IPS-11a (cell line): Measurements from ENCODE around the gene EMX1.
A peak's percentile ranks its signal among the peaks of the same experiment; 100 is the strongest.
"Not testable (repeated sequence)": the region's sequence is repeated elsewhere in the genome, so short reads cannot be mapped to it uniquely, and the experiment has no call there.

Source experiments
- H3K4me3 ChIP-seq: one replicate; pipeline ENCODE4 v1.5.1; 2013; ENCODE audit warnings: low read depth, low read length, control low read depth

Gene EMX1

GRCh38 chr2:72900191-72900825 lies 17.0 kb upstream of the EMX1 start:
- H3K4me3 ChIP-seq, result no peak overlapping the region

DNA sequence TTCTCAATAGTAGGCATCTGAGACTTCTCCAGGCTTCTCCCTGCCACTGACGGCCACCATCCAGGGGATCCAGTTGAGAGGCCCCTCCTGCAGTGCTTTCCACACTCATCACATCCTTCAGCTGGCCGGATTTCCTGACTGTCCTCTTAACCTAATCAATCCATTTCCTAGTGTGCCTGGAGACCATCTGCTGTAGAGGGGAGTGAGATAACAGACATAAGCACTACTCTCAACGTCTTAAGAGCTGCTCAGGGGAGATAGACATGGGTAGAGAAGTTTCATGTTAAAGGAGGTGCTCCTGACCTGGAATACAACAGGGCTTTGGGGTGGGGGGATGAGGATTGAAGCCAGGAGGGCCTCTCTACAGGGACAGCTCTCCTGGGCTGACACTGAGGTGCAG lies 15.9 kb upstream of the EMX1 start:
- H3K4me3 ChIP-seq, result no peak overlapping the region

DNA sequence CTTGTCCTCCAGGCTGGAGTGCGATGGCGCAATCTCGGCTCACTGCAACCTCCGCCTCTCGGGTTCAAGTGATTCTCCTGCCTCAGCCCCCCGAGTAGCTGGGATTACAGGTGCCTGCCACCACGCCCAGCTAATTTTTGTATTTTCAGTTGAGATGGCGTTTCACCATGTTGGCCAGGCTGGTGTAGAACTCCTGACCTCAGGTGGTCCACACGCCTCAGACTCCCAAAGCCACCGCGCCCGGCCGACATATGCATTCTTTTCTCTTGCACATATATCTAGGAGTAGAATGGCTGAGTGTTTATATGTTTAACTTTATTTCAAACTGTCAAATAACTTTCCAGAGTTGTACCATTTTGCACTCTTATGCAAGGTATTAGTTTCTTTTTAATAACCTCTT lies 9.9 kb upstream of the EMX1 start:
- not testable (repeated sequence) for H3K4me3 ChIP-seq

GRCh38 chr2:72908741-72909140 lies 8.6 kb upstream of the EMX1 start:
- H3K4me3 ChIP-seq, result no peak overlapping the region

GRCh38 chr2:72911256-72911655 lies 6.1 kb upstream of the EMX1 start:
- no peak overlapping the region for H3K4me3 ChIP-seq

- H3K4me3 ChIP-seq, result no peak overlapping the region
Observed at GRCh38 chr2:72913486-72914205, 3.7 kb upstream of the EMX1 start.

GRCh38 chr2:72914206-72914559 lies 3.1 kb upstream of the EMX1 start:
- no peak overlapping the region for H3K4me3 ChIP-seq

- H3K4me3 ChIP-seq, result no peak overlapping the region
Observed at GRCh38 chr2:72914589-72915319, 2.6 kb upstream of the EMX1 start.

GRCh38 chr2:72915320-72915906 lies 1.9 kb upstream of the EMX1 start:
- H3K4me3 ChIP-seq, result peak overlapping the region; percentile 17

- H3K4me3 ChIP-seq, result peak overlapping the region; percentile 38
Observed at GRCh38 chr2:72915907-72916742, 1.2 kb upstream of the EMX1 start.

- peak overlapping the region; percentile 38 for H3K4me3 ChIP-seq
Observed at GRCh38 chr2:72916743-72917137, 579 bp upstream of the EMX1 start.

DNA sequence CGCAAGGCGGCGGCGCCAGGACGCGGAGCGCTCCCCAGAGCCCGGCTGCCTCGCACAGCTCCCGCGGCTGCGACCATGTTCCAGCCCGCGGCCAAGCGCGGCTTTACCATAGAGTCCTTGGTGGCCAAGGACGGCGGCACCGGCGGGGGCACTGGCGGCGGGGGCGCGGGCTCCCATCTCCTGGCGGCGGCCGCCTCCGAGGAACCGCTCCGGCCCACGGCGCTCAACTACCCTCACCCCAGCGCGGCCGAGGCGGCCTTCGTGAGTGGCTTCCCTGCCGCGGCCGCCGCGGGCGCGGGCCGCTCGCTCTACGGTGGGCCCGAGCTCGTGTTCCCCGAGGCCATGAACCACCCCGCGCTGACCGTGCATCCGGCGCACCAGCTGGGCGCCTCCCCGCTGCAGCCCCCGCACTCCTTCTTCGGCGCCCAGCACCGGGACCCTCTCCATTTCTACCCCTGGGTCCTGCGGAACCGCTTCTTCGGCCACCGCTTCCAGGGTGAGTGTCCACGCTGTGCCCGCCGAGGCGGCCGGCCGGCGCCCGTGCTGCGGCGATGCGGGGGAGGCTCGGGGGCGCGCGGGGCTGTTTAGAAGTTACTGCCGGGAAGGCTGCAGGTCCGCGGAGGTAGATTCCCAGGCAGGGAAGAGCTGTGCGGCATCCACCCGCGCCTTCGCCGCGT lies 696 bp downstream of the EMX1 start:
- peak overlapping the region; percentile 13 for H3K4me3 ChIP-seq

- H3K4me3 ChIP-seq, result peak overlapping the region; percentile 35
Observed at GRCh38 chr2:72919414-72920317, 2.3 kb downstream of the EMX1 start.

DNA sequence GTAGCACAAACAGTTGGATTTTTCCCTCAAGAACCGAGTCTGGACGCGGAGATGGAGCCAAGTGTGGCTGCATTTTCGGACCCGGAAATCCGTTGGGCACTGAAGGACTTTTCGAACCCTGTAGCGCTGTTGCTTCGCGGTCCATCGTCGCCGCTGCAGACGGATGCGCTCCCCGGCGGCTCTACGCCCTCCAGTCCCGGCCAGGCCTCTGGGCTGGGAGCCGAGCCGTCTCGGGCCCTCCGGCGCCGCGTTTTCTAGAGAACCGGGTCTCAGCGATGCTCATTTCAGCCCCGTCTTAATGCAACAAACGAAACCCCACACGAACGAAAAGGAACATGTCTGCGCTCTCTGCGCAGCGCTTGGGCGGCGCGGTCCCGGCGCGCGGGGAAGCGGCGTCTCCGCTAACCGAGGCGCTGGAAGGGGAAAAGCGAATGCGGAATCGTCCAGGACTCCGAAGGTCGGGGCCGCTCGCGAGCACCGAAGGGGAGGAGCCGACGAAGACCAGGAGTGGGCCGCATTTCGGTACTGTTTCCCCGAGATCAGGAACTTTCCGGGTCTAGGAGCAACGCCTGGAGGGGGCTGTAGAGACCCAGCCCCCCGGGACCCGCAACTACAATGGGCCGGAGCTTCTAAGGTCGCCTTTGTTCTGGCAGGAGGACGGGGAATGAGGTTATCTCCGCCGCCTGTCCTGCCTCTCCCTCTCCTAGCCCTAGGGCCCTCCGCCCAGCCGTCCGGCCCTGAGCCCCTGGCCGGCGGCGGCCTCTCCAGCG lies 3.2 kb downstream of the EMX1 start:
- H3K4me3 ChIP-seq, result peak overlapping the region; percentile 35

DNA sequence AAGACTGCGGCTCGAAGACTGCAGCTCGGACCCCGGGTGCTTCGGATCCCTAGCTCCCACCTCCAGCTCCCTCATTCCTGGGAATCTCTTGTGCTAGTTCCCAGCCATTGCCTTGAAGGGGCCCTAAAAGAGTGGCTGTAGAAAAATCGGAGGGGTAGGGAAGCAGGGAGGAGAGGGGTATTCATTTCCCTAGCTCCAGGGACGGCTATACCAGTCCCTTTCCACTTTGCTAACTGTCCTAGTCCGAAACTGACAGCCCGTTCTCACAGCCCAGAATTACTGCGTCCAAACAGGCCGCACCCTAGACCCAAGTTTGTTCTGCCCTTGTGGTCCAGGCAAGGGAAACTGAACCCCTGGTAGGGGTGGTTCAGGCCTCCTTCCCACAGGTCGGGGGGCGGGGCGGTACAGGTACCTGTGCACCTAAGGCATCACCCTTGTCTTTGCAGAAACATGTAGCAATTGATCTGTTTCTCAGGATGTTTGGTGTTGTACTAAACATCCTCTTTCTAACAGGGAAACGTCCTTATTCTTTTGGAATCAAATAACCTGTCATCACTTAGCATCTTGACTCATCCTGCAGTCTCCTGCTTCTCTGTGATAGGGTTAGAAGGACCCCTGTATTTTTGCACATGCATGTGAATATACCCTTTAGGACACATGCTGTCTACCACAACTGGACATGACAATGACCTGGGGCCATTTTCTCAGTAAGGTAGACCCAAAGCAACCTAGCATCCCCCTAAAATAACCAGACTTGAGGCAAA lies 4.0 kb downstream of the EMX1 start:
- H3K4me3 ChIP-seq, result peak overlapping the region; percentile 35

DNA sequence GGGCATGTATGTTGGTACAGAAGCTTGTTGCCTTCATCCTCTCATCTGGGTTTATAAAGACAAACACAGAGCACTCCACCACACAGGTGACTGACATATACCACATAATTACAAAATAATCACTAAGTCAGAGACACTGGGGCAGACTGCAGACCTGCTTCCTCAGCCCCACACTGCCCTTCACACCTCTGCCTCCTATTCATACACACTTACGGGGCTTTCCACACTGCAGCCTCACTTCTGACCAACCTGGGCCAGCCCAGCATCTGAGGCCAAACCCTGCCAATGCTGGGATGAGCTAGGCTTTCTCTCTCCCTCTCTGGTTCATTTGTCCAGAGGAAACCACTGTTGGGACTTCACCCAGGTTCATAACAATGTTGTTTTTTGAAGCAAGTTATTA lies 4.5 kb downstream of the EMX1 start:
- H3K4me3 ChIP-seq, result no peak overlapping the region

GRCh38 chr2:72923833-72924352 lies 6.6 kb downstream of the EMX1 start:
- peak overlapping the region; percentile 8 for H3K4me3 ChIP-seq
